ENCODE results near the gene CTIF.
A peak's percentile ranks its signal among the peaks of the same experiment; 100 is the strongest.

The CTIF gene

GRCh38 chr18:48669991-48670750 lies 131.3 kb downstream of the CTIF start:
- DNase-seq, result no peak

GRCh38 chr18:48670751-48671560 lies 132.1 kb downstream of the CTIF start:
- no peak for DNase-seq

- no peak for DNase-seq
These were observed 132.7 kb downstream of the CTIF start for GRCh38 chr18:48671561-48671945.

GRCh38 chr18:48672671-48673340 lies 134.0 kb downstream of the CTIF start:
- DNase-seq, result no peak

- DNase-seq, result no peak
These were observed 134.6 kb downstream of the CTIF start for GRCh38 chr18:48673456-48673852.

- DNase-seq, result peak in 1 of 2 experiments; percentile 20
These were observed 135.3 kb downstream of the CTIF start for GRCh38 chr18:48673853-48674721.

GRCh38 chr18:48674758-48675351 lies 136.0 kb downstream of the CTIF start:
- DNase-seq, result no peak

- peak; percentile 60 for DNase-seq
These were observed 136.5 kb downstream of the CTIF start for GRCh38 chr18:48675352-48675761.

GRCh38 chr18:48675912-48676311 lies 137.1 kb downstream of the CTIF start:
- DNase-seq, result no peak

GRCh38 chr18:48676346-48676745 lies 137.5 kb downstream of the CTIF start:
- no peak for DNase-seq

- peak in 1 of 2 experiments; percentile 50 for DNase-seq
These were observed 138.0 kb downstream of the CTIF start for GRCh38 chr18:48676756-48677368.

- no peak for DNase-seq
These were observed 139.6 kb downstream of the CTIF start for GRCh38 chr18:48678237-48679115.

- DNase-seq, result peak; percentile 46 to 57
These were observed 140.4 kb downstream of the CTIF start for GRCh38 chr18:48679236-48679635.

GRCh38 chr18:48680339-48681250 lies 141.8 kb downstream of the CTIF start:
- no peak for DNase-seq

GRCh38 chr18:48682768-48683167 lies 143.9 kb downstream of the CTIF start:
- no peak for DNase-seq

- DNase-seq, result no peak
These were observed 144.4 kb downstream of the CTIF start for GRCh38 chr18:48683197-48683596.

- no peak for DNase-seq
These were observed 144.8 kb downstream of the CTIF start for GRCh38 chr18:48683661-48684060.

- DNase-seq, result no peak
These were observed 148.7 kb downstream of the CTIF start for GRCh38 chr18:48687346-48688042.

- DNase-seq, result no peak
These were observed 150.1 kb downstream of the CTIF start for GRCh38 chr18:48688961-48689360.

All from Kasumi-1 (cell line).